Central memory CD4-positive, alpha-beta T cell (primary cell): Measurements from ENCODE around the gene HS6ST2.

Experiments used
- DNase-seq: peaks from one replicate; pipeline ENCODE4 v3.0.0; 2022

HS6ST2 gene

DNA sequence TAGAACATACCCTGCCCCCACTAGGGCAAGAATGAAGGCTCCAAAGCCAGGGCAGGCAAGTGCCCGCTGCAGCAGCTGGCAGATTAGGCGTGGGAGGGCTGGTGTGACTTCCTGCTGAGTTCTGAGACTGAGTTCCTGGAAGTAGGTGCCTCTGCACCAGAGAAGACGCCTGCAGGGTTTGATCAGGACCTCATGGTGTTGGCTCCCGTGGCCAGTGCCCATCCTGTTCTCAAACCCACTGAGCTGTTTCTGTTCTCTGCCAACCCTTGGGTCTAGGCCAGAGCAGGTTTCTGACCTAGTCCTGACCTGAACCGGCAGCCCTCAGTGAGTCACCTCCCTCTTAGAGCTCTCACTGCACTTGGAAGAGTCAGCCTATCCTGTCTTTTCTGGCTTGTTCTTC lies 220.7 kb downstream of the HS6ST2 start:
- DNase-seq = peak; percentile 11

DNA sequence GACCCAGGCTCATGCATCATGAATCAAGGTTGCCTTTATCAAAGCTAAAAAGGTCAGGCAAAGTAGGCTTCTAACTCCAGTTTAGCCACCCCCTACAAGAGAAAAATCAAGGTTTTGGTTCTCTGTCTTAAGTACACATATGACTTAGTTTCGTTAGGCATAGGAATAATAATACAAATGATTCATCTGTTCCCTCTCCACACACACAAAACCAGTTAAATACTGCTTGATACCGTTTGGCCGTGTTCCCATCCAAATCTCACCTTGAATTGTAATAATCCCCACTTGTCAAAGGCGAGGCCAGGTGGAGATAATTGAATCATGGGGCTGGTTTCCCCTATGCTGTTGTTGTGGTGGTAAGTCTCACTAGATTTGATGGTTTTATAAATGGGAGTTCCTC lies 226.2 kb downstream of the HS6ST2 start:
- DNase-seq = no peak

DNA sequence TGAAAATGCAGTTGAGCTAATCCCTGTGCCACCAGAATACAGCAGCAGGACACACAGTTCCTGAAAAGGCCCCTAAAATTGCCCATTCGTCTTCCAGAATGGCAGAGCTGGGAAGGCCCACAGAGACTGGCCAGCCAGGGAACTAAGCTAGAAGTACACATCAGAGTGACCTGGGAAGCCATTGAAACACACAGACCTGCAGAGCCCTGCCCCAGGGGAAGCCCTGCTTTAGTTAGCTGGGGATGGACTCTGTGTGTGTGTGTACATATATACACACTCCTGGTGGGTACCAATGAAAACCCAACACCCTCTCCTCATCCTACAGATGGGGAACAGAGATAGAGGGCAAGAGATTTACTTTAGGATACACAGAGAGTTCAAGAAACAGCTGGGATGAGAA lies 227.7 kb downstream of the HS6ST2 start:
- no peak for DNase-seq

DNA sequence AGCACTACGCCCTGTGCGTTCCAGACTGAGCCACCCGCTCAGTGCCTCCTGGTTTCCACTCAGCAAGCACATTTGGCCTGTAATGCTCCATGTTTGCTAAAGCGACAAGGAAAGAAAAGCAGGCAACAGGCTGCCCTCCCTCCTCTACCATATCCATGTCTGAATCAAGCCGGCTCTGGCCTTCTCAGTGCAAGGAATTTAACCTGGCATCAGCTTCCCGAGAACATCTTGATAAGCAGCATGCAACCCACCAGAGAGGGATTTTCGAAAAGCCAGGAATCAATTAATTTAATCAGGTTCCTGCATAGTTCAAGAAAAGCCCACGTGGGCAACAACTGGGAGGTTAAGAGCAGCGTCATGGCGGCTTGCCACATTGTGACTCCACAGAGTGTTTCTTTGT lies 228.2 kb downstream of the HS6ST2 start:
- DNase-seq = no peak

DNA sequence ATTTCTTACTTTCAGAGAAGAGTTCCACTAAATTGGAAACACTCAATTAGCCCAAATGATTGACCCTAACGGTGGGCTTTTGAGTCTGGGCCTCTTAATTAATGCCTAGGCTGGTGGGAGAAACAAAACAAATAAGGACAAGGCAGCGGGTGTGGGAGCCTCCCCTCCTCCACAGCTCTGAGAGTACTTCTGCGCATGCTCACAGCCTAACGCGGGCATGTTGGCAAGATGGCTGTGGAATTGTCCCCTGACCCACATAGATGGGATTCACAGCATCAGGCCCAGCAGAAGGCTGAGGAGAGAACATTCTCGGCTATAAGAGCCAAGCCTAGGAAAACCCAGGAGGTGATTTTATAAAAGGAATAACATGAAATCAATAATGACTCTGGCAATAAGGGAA lies 230.1 kb downstream of the HS6ST2 start:
- DNase-seq = no peak

DNA sequence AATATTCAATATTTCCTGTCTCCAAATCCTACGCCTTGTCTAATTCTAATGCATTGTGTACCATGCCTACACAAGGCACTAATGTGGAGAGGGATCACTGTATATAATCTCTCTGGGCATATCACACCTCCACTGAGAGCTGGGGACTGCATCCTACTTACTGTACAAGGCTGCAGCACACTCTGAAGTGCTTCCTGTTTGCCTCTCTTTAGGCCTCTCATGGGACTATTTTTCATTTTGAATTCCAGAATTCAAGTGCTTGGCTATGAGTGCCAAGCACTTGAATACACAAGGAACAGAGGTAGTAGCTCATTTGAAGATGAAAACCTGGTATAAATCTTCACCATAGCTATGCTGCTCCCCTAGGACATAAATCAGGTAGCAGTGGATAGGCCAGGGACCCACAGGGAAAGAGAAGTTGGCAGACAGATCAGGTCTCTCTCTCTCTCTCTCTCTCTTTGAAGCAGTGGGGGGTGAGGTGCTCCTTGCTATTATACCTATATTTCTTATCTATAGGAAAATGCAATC lies 239.9 kb downstream of the HS6ST2 start:
- no peak for DNase-seq

DNA sequence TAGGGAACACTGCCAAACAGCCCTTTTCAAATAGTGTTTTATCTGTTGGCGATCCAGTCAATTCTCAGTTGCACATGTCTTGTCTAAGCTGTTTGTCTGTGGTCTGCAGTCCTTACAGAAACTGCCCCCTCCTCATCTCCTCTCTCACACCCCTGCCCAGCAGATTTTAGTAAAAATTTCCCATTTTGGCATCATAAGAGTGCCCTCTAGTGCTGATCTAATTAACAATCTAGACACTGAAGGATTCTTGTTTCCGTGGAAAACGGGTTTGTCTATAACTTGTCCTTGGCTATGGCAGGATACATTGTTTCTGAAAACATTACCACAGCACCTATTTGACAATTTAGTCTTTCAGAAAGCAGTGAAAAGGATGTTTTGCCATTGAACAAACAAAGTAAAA lies 242.4 kb downstream of the HS6ST2 start:
- DNase-seq = no peak

DNA sequence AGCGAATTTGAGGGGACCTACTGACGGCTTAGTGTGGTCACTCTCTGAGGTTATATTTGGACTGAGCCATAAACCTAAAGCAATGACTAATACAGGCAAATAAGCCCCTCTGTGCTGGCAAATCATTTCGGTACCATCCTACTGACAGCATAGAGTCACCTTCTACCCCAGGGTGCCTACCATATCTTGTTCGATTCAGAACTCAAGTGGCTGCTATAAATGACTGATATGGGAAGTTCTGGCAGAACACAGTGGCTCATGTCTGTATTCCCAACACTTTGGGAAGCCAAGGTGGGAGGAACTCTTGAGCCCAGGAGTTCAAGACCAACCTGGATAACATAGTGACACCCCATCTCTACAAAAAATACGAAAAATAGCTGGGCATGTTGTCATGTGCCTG lies 243.5 kb downstream of the HS6ST2 start:
- no peak for DNase-seq

DNA sequence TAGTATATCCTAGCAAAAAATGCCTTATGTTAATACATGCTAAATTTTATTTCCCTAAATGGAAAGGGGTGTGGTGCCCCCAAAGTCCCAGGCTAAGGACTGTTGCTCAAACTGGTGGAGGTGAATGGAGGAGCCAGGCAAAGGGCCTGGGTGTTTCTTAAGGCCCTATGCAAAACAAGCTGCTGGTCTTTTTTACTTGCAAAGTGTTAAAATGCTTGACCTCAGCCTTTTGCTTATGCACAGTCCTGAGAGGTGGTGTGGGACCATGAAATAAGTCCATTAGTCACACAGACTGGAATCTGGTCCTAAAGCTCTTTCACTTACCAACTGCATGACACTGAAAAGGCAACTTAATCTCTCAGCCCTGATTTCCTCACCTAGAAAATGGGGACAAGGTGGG lies 246.1 kb downstream of the HS6ST2 start:
- no peak for DNase-seq

DNA sequence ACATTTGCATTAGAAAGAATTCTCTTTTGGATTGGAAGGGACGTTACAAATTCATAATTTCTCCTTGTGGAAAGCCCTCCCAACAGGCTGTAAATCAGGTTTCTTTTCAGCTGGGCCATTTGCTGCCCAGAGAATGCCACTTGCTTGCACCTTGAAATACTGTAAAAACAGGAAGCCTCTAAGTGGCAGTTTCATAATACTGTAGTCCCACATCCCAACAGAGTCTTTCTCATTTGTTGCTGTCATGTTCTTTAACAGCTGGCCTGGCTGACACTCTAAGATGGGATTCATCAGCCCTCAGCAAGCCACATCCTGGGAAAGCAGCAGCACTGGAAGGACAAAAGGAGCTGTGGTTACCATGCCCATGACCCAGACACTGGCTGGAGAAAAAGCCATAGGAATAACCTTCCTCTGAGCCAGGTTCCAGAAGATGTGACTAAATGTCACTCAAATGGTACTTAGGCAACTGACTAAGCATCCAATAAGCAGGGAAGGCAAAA lies 247.7 kb downstream of the HS6ST2 start:
- DNase-seq = no peak

DNA sequence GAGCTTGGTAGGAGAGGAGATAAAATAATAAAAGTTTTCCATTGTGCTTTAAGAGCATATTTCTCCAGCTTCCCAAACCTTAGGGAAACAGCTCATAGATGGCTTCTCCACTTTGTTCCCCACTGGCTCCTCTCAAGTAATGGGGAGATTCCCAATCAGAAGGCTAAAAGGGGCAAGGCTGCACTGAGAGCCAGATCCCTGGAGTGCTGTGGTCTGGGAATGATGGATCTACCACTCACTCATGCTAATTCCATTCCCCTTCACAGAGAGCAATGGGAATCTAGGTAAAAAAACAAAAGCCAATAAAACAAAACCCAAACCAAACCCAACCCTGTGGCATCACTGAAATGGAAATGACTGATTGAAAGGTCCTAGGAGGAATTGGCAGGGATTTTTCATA lies 249.9 kb downstream of the HS6ST2 start:
- no peak for DNase-seq

DNA sequence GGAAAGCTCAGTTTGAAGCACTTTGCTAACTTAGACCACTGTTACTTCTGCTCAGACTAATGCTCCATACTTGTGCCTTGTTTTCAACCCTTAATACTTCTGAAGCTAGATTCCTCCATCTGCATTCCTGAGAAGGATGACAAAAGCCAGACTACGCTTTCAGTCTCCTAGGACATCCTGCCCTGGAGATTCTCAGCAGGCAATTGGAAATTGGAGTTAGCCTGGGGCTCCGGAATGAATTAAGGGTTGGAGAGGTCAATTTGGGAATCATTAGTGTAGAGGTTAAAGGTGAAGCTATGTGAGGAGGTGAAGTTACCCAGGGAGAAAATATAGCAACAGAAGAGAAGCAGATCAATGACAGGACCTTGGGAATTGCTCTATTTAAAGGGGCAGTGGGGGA lies 253.7 kb downstream of the HS6ST2 start:
- DNase-seq = no peak

DNA sequence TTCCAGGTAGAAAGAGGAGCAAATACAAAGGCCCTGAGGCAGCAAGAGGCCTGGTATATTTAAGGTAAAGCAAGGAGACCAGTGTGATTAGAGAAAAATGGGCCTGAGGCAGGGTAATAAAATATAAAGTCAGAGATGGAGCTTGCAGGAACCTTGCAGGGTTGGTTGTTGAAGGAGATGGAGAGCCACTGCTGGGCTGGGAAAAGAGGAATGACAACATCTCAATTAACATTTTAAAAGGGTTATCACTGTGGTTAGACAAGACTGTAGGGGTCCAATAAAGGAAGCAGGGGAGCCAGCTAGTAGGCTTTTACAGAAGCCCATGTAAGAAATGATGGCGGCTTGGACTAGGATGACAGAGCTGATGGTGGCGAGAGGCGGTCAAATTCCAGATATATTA lies 264.0 kb downstream of the HS6ST2 start:
- no peak for DNase-seq

DNA sequence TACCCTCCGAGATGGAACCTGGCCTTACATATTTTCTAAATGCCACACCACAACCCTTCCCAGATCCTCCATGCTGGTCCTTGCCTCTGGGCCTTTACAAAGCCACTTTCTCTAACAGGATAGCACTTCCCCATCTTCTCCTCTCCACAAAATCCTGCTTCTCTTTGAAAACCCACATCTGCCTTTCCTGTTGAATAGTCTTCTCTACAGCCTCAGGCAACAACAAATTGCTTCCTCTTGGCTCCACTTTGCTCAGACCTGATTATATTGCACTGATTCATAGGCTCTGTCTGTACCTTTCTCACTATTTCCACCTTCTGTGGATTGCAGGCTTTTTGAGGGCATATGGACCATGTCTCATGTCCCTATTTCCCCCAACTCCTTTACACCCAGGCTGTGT lies 265.9 kb downstream of the HS6ST2 start:
- no peak for DNase-seq

DNA sequence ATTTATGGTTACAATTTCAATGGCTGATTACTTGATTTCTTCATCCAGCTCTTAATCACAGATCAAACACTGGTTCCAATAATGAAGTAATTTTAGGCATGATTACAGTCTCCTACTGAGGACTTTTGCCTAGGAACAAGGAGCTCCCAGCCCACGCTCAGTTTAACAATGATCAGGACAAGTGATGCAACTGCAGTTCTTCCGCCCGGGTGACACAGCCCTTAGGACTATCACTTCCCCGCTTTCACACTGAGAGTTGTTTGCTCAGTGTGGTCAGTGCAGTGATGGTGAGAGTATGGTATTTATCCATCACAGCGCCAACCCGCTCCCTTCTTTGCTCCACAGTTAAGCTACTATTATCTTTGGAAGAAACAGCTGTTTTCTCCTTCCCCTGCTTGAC lies 266.4 kb downstream of the HS6ST2 start:
- no peak for DNase-seq

DNA sequence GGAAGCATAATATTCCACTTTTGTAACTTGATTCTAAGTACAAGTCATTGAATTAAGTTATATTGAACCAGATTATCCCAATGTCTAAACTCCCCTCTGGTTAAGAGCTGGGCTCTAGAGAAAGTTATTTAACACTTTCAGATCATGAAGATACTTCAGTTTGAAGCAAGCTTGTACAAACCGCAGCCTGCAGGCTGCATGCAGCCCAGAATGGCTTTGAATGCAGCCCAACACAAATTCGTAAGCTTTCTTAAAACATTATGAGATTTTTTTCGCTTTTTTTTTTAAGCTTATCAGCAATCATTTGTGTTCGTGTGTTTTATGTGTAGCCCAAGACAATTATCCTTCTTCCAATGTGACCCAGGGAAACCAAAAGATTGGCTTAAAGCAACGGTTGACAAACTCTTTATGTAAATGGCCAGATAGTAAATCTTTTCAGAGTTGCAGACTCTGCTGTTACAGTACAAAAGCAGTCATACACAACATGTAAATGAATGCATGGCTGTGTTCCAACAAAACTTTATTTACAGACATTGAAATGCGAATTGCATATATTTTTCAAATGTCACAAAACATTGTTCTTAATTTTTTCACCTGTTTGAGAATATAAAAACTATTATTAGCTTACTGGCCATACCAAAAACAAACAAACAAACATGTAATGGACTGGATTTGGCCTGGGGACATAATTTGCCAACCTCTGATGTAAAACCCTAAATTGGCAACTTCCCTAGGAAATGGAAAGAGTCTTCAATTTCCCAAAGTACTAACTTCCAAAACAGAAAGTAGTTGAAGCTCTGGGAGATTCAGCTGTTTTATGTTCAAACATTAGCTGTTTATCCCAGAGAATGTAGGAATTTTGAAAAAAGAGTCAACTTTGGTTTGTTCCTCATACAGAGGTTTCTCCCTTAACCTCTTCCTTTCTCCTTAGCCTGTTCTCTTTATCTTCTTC lies 268.5 kb downstream of the HS6ST2 start:
- no peak for DNase-seq

DNA sequence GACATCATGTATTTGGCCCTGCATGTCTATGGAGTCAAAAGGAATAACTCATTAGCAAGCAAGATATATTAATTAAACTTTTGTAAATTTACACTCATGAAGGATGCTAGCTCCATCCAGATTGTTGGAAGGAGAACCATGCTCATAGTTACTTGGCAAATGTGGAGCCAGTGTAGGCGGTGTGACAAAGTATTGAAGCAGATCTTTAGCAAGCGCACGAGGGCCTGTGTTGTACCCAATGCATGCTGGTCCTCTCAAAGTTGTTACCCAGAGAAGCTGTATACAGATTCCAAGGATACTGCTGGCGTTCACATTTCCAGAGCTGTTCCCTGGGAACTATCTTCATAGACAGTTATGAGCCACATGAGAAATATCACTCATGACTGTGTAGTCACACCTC lies 273.2 kb downstream of the HS6ST2 start:
- no peak for DNase-seq

DNA sequence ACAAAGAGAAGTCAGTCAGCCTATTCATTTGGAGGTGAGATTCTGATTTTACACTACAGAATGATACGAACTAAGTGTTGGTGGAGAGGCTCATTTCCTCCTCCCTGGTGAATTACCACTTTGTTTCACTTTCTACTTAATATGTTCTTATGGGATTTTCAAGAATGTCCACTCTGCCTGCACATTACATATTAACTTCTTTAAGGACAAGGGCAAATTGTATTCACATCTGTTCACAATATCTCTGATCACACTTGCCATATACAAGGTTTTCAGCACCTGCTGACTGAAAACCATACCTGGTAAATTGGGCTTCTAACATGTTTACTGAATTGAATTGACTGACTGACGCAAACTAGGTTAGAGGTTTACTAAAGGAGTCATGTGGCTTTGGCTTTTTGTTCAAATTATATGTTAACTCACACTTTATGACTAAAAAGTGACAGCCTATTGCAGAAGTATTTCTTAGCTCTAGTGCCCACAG lies 281.2 kb downstream of the HS6ST2 start:
- DNase-seq = no peak

DNA sequence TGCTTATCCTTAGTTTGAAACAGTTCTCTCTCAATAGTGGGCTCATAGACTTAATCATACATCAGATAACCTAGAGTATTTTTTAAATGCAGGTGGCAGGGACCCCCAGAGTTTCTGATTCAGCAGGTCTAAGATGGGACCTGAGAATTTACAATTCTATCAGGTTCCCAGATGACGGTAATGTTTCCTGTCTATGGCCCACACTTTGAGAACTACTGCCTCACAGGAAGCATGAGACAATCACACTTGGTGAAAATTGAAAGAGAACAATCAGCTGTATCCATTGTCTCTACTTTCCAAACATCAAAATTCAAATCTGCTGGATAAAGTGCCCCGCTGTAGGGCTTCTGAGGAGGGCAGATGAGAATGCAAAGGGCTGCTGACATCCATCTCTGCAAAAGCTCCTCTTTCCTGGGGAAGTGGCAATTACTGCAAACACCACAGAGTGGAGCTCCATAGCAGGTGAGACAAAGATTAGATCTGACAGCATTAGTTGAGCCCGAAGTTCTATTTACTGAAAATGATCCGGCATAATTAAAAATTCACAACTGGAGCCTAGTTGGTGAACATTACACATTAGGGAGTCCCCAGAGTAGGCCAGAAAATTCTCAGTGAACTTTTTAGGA lies 281.8 kb downstream of the HS6ST2 start:
- no peak for DNase-seq

DNA sequence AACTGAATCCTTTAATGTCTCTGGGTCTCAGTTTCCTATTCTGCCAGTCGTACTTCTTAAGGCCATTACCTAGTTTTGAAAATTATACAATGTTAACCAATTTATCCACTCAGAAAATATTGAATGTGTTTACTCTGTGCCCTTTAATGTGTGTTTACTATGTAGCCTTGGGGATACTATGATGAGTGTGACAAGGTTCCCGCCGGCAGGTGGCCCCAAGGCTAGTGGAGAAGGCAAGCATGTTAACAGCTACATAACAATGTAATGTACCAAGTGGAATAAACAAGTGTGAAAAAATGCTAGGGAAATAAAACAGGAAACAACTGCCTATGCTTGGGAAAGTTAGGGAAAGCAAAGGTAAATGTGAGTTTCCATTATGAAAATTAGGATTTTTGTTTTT lies 282.3 kb downstream of the HS6ST2 start:
- no peak for DNase-seq

DNA sequence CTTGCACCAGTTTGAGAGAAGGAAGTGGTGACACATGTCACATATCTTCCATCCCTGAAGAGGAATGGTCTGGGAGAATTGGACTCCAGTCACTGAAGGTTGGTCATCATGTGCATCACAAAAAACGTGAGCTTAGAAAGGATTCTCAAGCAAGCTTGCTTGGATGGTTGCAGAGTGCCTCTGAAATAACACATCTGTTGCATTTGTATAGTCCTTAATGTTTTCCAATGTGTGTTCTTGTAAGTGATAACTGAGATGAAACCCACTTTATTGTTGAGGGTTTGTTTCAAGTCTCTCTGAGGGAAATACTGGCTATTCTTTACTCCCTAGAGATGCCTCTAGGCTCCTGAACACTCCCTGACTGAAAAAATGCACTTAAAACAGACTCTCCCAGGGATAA lies 285.1 kb downstream of the HS6ST2 start:
- DNase-seq = no peak

DNA sequence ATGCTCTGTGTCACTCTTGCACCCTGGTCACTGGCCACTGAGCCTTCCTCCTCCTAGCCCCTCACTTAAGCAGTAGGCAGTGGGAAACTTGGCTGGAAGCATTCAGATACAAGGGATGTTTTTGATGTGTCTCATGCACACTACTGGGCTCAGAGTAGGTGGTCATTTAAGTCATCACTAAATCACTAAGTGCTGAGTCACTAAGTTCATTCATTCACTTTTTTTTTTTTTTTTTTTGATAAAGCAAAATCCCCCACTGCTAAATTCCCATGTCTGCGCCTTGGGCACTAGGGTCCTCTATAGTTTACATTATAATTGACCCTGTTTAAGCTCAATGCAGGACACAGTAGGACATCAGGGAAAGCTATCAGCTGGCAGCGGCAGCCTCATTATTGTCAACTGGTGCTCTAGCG lies 287.2 kb downstream of the HS6ST2 start:
- no peak for DNase-seq

DNA sequence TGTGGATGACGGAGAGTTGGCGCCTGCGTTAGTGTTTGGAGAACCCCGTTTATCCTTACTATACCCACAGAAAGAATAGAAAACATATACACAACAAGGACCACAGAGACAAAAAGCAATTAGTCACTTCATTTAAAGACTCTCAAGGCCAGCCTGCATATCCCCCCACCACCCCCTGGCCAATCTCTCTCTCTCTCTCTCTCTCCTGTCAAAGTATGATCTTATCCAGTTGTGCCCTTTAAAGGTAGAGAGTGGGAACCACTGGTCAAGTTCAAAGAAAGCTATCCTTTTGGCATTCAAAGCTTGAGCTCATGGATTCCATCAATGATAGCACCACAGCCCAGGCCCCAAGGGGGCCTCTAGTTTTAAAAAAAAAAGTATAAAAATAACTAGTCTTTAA lies 289.3 kb downstream of the HS6ST2 start:
- DNase-seq = no peak

DNA sequence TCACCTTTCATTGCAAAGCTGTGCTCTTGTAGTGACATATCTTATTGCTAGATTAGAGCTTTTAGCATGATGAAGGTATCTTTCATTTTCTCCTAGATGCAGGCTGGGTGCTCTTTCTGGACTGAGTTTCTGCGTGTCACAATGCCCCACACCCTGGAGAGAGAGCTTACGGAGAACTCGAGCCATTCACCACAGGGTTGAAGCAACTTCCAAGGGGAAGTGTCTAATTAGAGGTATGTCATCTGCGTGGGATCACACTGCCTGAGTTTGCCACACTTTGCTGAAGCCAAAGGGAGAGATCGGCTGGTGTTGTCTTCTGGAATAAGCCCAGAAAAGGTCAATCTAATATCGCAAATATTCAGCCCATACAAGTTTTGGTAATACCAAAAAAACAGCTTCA lies 290.3 kb downstream of the HS6ST2 start:
- DNase-seq = no peak
